ENCODE measurements around the gene RPS19BP1.

Gene RPS19BP1

DNA sequence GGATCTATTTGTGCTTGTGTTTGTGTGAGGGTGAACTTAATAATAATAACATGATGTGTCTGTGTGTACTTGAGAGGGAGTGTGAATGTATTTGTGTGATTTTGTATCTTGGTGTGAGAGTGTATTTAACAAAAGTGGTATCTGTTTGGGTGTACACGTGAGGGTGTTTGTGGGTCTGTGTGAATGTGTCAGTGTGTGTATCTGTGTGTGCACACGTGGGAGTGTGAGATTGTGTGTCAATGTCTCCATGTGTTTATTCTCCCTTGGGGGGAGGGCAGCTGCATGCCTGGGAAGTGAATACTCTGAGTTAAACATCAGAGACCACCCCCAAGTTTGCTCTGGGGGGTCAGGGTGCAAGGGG is 15.0 kb upstream of the RPS19BP1 start:
- no peaks in the 10 kb centered on the region for H3K4me1 ChIP-seq (ENCODE audit: control insufficient read depth in 1 of 2, insufficient read depth in 1 of 2, low read depth in 1 of 2, low read length in 1 of 2)
- TF ChIP-seq, protein P1, sequence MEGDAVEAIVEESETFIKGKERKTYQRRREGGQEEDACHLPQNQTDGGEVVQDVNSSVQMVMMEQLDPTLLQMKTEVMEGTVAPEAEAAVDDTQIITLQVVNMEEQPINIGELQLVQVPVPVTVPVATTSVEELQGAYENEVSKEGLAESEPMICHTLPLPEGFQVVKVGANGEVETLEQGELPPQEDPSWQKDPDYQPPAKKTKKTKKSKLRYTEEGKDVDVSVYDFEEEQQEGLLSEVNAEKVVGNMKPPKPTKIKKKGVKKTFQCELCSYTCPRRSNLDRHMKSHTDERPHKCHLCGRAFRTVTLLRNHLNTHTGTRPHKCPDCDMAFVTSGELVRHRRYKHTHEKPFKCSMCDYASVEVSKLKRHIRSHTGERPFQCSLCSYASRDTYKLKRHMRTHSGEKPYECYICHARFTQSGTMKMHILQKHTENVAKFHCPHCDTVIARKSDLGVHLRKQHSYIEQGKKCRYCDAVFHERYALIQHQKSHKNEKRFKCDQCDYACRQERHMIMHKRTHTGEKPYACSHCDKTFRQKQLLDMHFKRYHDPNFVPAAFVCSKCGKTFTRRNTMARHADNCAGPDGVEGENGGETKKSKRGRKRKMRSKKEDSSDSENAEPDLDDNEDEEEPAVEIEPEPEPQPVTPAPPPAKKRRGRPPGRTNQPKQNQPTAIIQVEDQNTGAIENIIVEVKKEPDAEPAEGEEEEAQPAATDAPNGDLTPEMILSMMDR (IDR thresholded peaks at IDR 0.05): no peak
- H3K36me3 ChIP-seq: no peaks in the 10 kb centered on the region
- peaks cover 94% of the 10 kb centered on the region for H3K27me3 ChIP-seq
- no peak overlapping the region for H3K27ac ChIP-seq
- no peak overlapping the region for H3K4me3 ChIP-seq (ENCODE audit: low read depth in 1 of 2, low read length in 1 of 2)
- no peaks in the 10 kb centered on the region for H3K9me3 ChIP-seq

DNA sequence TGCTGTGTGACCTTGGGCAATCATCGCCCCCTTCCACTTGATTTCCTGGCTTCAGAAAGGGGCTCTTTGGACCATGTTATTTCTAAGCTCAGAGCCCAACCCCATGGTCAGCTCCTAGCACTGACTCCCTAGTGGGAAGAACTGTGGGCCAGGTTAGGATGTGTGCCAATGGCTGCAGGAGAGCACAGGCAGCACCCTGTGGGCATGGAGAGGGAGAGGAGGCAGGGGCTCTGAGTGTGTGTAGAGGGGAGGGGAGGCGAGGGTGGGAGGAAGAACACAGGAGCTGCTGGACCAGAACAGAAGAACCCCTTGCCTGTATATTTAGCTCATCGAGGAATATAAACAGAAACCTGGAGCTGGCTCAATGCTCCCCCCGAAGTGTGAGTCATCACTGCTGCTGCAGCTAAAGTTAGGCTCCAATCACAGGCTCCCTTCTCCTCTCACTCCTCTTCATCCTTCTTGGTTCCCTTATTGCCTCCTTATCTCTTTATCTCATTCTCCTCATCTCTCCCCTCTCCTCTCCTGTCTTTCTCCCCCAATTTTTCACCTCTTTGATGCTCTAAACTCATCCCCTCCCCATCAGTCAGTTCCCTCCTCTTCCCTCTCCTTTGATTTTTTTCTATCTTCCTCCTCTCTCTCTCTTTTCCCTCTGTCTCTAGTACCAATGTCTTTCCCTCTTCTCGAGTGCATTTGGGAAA is 14.5 kb upstream of the RPS19BP1 start:
- Histone ChIP-seq H3K9me3 (no peaks in the 10 kb centered on the region), H3K4me1 (ENCODE audit: control insufficient read depth in 1 of 2, insufficient read depth in 1 of 2, low read depth in 1 of 2, low read length in 1 of 2) (no peaks in the 10 kb centered on the region), H3K36me3 (no peaks in the 10 kb centered on the region), H3K27ac (no peak overlapping the region), H3K27me3 (peaks cover 93% of the 10 kb centered on the region), H3K4me3 (ENCODE audit: low read depth in 1 of 2, low read length in 1 of 2) (no peak overlapping the region)
- TF ChIP-seq, protein P1 (IDR thresholded peaks at IDR 0.05): no peak

DNA sequence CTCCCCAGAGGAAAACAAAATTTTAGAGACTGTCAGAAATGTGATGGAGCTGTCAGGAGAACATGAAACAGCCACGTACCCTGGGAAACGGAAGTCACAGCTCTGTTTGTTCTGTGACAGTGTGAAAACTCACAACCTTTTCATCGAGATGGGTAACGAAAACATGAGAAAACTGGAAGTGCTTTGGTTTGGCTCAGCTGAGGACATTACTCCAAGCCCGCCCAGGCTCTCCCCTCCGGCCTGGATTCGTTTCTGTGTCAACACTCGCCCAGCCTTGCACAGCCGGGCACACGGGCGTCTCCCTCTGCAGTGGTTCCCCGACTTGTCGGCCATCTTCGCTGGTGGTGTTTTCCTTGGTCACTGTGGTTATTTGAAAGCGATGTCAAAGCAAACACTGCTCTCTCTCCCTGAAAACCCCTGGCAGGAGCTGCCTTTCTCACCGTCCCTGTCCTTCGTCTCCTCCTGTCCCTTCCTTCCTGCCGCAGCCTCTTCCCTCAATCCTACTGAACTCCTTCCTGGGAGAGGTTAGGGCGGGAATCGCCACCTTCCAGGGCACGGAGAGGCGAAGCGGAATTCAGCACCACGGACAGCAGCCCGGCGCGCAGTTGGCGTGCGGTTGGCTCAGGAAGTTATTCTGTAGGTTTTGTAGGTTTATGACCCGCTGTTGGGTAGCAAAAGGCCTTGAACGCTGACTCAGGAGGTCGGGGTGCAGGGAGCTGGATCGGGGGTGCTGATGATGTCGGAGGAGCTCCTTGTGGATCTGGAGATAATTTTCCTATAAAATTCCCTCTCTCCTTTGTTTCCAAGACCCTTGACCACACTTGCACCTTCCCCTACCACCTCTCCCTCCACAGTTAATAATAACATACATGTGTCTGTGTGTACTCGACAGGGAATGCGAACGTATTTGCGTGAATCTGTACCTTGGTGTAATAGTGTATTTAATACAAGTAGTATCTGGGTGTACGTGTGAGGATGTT is 13.1 kb upstream of the RPS19BP1 start:
- H3K27me3 ChIP-seq: peaks cover 79% of the 10 kb centered on the region
- no peaks in the 10 kb centered on the region for H3K36me3 ChIP-seq
- no peaks in the 10 kb centered on the region for H3K9me3 ChIP-seq
- TF ChIP-seq, protein P1 (IDR thresholded peaks at IDR 0.05): no peak
- H3K4me3 ChIP-seq (ENCODE audit: low read depth in 1 of 2, low read length in 1 of 2): no peak overlapping the region
- no peaks in the 10 kb centered on the region for H3K4me1 ChIP-seq (ENCODE audit: control insufficient read depth in 1 of 2, insufficient read depth in 1 of 2, low read depth in 1 of 2, low read length in 1 of 2)
- no peak overlapping the region for H3K27ac ChIP-seq

DNA sequence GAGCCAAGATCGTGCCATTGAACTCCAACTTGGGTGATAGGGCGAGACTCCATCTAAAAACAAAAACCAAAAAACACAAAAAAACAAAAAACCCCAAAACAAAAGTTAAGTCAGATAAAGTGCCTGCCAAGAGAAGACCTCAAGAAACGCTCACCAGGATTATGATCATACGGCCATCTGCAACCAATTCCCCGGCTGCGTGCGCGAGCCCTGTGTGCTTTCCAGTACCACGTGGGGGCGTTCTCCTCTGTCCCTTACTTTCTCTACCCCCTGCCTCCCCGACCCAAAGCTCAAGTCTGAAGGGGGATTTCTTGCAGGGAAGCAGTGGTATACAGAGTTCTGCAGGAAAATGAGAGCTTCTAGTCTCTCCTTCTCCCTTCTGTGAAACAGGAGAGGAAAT is 10.5 kb upstream of the RPS19BP1 start:
- H3K4me3 ChIP-seq (ENCODE audit: low read depth in 1 of 2, low read length in 1 of 2): no peak overlapping the region
- TF ChIP-seq, protein P1 (IDR thresholded peaks at IDR 0.05): no peak
- no peaks in the 10 kb centered on the region for H3K4me1 ChIP-seq (ENCODE audit: control insufficient read depth in 1 of 2, insufficient read depth in 1 of 2, low read depth in 1 of 2, low read length in 1 of 2)
- peaks cover 55% of the 10 kb centered on the region for H3K27me3 ChIP-seq
- no peaks in the 10 kb centered on the region for H3K36me3 ChIP-seq
- H3K27ac ChIP-seq: no peak overlapping the region
- no peaks in the 10 kb centered on the region for H3K9me3 ChIP-seq

DNA sequence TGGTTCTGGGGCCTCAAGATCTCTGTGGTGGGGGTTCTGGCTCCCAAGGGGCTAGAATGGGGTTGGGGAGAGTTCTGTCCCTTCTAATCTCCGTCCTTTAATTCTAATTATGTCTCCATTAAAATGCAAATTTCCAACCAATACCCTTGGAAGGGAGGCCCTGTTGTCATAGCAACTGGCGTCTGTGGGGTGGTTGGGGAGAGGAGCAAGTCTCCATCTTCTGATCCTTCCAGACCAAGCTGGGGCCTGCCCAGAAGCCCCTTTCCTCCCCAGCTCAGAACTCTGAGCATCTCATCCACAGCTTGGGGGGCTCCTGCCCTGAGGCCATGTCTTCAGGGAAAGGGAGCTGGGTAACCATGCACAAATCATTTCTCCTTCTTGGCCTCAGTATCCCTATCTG is 5.4 kb upstream of the RPS19BP1 start:
- no peaks in the 10 kb centered on the region for H3K36me3 ChIP-seq
- H3K9me3 ChIP-seq: no peaks in the 10 kb centered on the region
- H3K4me1 ChIP-seq (ENCODE audit: control insufficient read depth in 1 of 2, insufficient read depth in 1 of 2, low read depth in 1 of 2, low read length in 1 of 2): peaks cover 14 to 15% of the 10 kb centered on the region in 2 experiments
- TF ChIP-seq, protein P1 (IDR thresholded peaks at IDR 0.05): no peak
- H3K27me3 ChIP-seq: peaks cover 7% of the 10 kb centered on the region
- no peak overlapping the region for H3K27ac ChIP-seq
- no peak overlapping the region for H3K4me3 ChIP-seq (ENCODE audit: low read depth in 1 of 2, low read length in 1 of 2)
